HUDEP-2 (cell line): ENCODE measurements around the gene CALCR.
"Not testable (repeated sequence)": the region's sequence is repeated elsewhere in the genome, so short reads cannot be mapped to it uniquely, and the experiment has no call there.

Experiments
- DNase-seq, 76 experiments: peaks; one replicate each; lab custom pipeline; 2025; ENCODE audit not compliant: unreplicated experiment in 76 of 76; lab: John Stamatoyannopoulos, UW

CALCR gene

GRCh38 chr7:93574646-93575554 lies at the start of gene CALCR:
CALCR (minus strand) TSS chr7:93574724; CDS start chr7:93486981, 87,743 bp downstream.
- no peak for DNase-seq

- DNase-seq: no peak
Observed at GRCh38 chr7:93623816-93624215, 49.3 kb upstream of the CALCR start.

DNA sequence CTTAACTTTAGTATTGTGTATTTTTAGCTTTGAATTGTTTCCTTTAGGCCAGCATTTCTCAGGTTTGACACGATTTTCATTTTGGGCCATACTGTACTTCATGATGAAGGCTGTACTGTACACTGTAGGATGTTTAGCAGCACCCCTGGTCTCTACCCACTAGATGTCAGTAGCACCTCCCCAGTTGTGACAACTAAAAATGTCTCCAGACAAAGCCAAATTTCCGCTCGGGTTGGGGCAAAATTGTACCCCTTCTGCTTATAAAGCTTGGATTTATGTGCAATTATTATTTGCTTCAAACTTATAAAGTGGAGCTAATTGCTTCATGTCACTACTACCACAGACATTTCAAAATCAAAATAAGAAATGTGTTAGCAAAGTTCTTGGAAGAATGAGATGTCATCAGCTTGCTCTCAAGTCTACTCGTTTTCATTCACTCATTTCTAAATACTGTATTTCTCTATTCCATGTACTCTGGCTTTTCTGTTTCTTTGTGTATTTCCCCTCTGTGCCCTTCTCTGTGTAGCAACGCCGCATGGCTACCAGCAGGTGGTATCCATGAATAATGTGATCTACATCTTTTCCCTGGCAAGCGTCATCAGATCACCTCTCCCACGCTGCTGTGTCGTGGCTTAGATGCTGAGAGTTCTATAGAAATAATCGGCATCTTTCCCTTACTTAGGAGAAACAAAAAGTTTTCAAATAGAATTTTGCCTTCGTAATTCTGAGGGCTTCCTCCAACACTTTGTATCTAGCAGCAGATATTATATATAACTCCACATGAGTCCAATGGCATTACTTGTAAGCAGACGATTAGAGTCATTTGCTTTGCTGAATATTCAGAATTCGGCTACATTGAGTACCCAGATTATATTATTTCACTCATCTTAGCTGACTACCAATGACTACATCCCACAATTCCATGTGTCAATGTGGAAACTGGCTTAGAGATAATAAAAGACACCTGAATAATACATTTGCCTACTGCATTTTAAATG lies 47.8 kb upstream of the CALCR start:
- DNase-seq: peak in 9 of 76 experiments; percentile 0 to 11 (median 1)

- DNase-seq: no peak
Observed at GRCh38 chr7:93620864-93621263, 46.3 kb upstream of the CALCR start.

DNA sequence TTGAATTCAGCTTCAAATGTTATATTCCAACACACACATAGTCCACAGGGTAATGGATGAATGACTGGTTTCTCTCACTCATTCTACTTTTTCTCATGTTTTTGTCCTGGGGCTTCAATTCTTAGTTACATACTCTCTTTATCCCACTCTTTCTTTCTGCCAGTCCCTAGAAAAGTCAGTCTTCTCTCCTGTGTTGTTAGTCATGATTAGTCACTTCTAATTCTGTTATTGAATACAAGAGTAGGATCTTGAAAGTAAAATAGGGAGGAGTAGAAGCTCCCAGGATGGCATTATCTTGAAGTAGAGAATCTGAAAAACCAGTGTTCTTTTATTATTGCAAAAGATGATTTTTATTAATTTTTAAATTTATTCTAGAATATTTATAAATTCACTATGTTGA lies 45.5 kb upstream of the CALCR start:
- DNase-seq: no peak

GRCh38 chr7:93601363-93601762 lies 26.8 kb upstream of the CALCR start:
- peak in 1 of 76 experiments; percentile 15 for DNase-seq

DNA sequence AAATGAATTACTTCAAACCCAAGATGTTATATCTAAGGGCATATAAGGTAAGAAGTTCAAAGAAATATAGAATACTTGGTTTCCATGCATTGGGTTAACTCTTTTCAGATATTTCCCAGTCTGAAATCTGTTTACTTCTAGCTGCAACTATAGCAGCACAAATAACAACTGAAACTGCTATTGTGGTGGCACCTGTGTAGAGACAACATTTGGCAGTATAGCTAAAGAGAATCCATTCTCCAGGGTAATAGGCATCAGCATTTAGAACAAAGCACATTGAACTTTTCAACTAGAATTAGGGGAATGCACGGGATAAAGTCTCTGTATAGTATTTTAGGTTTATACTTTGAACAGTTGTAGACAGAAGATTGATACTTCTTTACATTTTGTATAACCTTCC lies 19.7 kb upstream of the CALCR start:
- DNase-seq: no peak

DNA sequence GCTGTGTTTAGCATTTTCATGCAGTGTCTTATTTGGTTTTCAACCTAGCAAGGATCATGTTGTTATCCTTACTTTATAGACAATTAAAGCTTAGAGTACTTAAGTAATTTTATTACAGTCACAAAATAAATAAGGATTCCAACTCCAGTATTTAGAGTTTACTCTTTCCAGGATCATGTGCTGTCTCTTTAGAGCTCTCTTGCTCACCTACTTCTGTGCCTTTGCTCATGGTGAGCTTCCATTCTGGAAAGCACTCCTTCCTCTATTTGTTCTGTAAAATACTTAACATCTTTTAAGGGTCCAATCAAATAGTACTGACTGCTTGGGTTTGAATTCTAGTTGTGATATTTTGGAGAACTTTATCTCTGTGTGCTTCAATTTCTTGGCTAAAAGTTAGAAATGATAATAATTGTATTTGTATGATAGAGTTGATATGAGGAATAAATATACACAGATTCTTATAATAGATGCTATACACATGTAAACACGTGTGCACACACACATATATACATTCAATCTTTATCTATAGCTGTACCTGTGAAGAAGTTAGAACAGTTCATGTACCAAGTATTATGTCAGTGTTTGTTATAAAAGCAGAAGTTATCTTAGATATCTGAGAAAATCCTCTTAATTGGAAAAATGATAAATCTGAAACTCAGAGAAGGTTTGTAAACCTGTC lies 18.2 kb upstream of the CALCR start:
- DNase-seq: no peak

- not testable (repeated sequence) for DNase-seq
Observed at GRCh38 chr7:93591224-93592050, 16.9 kb upstream of the CALCR start.

GRCh38 chr7:93586479-93586865 lies 11.9 kb upstream of the CALCR start:
- DNase-seq: not testable (repeated sequence)

- not testable (repeated sequence) for DNase-seq
Observed at GRCh38 chr7:93585694-93586478, 11.4 kb upstream of the CALCR start.

DNA sequence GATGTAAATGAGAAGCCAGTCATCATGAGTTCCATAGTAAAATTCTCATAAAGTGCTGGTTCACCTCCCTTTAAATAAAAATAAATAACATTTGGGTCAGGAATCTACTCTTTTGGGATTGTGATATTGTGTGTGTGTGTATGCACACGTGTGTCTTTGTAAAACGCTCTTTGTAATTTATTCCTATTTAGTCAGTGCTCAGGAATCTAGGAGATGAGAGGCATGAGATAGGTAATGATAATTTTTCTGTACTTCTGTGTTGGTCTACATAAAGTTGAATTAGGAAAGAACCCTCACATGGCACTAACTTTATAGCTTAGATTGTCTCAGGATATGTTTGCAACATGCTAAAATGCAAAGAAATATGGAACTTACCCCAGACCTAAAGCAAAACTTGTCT lies 4.9 kb upstream of the CALCR start:
- DNase-seq: no peak

GRCh38 chr7:93578762-93579161 lies 4.2 kb upstream of the CALCR start:
- DNase-seq: no peak

DNA sequence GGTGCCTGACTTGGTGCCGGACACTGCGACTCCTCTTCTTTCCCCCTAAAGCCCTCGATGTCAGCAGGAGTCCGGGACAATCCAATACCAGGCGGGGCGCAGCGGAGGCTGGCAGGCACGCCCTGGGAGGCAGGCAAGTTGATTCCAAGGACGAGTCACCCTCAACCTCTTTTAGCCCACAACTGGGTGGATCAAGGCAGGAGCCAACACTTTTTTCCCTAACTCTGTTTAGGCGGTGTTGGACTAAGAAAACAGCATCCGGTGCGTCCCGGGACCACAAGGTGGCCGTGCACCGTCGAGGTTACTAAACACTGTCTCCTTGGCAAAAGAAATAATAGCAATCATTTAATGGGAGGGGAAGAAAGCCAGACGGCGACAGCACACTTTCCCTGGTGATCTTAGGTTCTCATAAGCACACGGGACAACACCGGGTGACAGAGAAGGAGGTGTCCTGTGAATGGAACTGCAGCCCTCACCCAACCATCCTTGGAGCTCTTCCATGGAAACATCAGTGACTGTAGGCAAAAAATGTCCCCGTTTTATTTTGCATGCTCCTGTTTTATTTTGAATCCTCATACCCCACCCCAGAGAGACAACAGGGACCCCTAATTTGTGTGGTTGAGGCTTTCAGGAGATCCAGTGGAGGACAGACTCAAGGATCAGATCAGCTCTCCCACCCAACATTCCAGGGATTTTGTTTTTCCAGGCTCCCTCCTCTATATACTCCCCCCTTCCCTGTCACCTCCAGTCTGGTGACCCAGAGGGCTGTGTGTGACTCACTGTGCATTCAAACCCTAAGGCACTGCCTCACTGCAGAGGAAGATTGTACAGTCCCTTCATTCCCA lies 1.3 kb upstream of the CALCR start:
- no peak for DNase-seq

DNA sequence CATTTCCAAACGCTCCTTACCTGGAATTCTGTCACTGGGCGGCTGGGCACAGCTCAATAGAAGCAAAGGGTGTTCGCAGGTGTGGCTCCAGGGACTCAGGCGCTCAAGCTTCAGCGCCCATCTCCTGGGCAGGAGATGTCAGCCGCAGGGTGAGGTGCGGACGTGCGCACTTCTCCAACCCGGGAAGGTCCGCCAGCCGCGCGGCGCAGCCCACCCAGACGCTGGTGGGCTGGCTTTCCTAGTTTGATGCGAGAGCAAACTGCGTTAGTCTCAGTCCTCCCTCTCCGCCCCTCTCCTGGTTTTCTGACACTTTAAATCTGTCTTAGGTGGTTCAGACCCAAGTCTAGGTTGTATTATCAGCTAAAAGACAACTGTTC lies 267 bp downstream of the CALCR start:
- DNase-seq: no peak

DNA sequence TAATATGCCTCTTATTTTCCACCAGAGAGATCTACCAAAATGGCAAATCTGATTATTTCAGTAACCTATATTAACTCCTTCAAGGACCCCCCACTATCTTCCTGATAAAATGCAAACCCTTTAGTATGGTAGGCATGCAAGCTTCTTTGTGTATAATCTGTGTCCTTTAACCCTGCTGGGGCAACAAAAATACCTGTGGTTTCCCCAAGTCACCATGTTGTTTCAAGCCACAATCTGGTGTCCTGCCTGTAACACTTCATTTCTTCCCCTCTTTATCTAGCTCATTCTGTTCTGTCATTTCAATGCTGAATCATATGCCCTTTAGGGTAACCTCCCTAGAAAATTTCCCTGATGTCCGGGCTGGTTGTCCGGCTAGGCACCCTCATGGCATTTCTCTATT lies 5.3 kb downstream of the CALCR start:
- no peak for DNase-seq

- DNase-seq: no peak
Observed at GRCh38 chr7:93566876-93567275, 7.6 kb downstream of the CALCR start.

GRCh38 chr7:93563584-93563983 lies 10.9 kb downstream of the CALCR start:
- DNase-seq: no peak
